Muscle of leg (tissue), 11 donors: ENCODE data around the gene APLN. TPM values are rescaled to one million over a fixed set of nuclear protein-coding genes. Genes with fewer than 3 reads are reported as not detected.

ENCODE experiments used
- DNase-seq: peaks from one replicate; pipeline ENCODE4 v3.0.0; 2013
- H3K27ac ChIP-seq: one replicate; pipeline ENCODE4 v1.5.1; 2013; ENCODE audit warnings: mild to moderate bottlenecking, low read length, control low read depth
- H3K27me3 ChIP-seq: one replicate; pipeline ENCODE4 v1.6.1; 2013; ENCODE audit warnings: low read length; ENCODE audit not compliant: control insufficient read depth, insufficient read depth
- H3K36me3 ChIP-seq: one replicate; pipeline ENCODE4 v1.6.1; 2013; ENCODE audit warnings: low read length; ENCODE audit not compliant: control insufficient read depth, insufficient read depth
- H3K4me1 ChIP-seq: one replicate; pipeline ENCODE4 v1.6.1; 2013; ENCODE audit warnings: low read length; ENCODE audit not compliant: control insufficient read depth, insufficient read depth
- H3K4me3 ChIP-seq: one replicate; pipeline ENCODE4 v1.5.1; 2013; ENCODE audit warnings: low read length, control low read depth
- H3K9me3 ChIP-seq: replicated peaks from 2 replicates; pipeline ENCODE4 v1.6.1; 2013; ENCODE audit warnings: low read depth, low read length; ENCODE audit not compliant: control insufficient read depth
- WGBS: methylation state at CpG from one replicate; pipeline ENCODE4 v1.1.5; 2013; ENCODE audit warnings: missing lambda C conversion rate; ENCODE audit not compliant: insufficient coverage; 5-methylcytosine and 5-hydroxymethylcytosine counted together
- polyA plus RNA-seq, 8 donors: library from polyadenylated mRNA; unstranded; fragments of 120-200 nt; gene quantifications; one replicate each; pipeline versions ENCODE4 v1.2.1 to v1.2.3, GENCODE V29; 2013; ENCODE audit warnings: inconsistent platforms in 1 of 8, low replicate concordance in 1 of 8; ENCODE audit not compliant: insufficient read length in 8 of 8, insufficient read depth in 1 of 8
- total RNA-seq: library from RNA; stranded (reverse); fragments of 120-200 nt; gene quantifications from one replicate; pipeline ENCODE4 v1.2.4, GENCODE V29; 2013

The APLN gene
- total and polyA plus RNA-seq, 9 donors: 5.7 to 29.3 (median 17.3) TPM

DNA sequence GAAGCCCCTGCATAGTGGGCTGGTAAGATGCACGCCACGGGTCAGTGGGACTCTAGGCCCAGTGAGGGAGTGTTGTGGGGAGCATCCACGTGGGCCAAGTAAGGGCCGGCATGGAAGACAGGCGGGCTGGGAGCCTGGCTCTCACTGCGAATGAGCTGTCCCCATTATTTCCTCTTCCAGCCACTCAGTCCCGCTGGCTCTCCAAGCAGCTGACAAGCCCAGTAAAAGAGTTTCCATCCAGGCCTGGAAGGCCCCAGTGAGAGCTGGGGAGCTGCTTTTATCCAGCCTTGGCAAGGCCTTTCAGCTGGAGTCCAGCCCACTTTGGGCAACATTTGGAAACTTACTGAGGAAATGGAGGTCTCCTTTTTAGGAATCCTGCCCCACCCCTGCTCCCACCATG lies 24.9 kb downstream of the APLN start:
- no peaks in the 10 kb centered on the region for H3K9me3 ChIP-seq
- peaks cover 15% of the 10 kb centered on the region for H3K4me1 ChIP-seq
- peaks cover 24% of the 10 kb centered on the region for H3K27me3 ChIP-seq
- peak; percentile 73 for DNase-seq
- WGBS: 64% methylated on average over 4 of the region's 7 CpGs
- no peaks in the 10 kb centered on the region for H3K36me3 ChIP-seq
- no peak overlapping the region for H3K4me3 ChIP-seq
- peak overlapping the region; percentile 51 for H3K27ac ChIP-seq

DNA sequence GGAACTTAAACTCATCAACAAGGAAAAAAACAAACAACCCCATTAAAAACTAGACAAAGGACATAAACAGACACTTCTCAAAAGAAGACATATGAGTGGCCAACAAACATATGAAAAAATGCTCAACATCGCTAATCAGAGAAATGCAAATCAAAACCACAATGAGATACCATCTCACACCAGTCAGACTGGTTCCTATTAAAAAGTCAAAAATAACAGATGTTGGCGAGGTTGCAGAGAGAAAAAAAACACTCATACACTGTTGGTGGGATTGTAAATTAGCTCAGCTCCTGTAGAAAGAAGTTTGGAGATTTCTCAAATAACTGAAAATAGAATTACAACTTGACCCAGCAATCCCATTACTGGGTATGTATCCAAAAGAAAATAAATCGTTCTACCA lies 28.7 kb downstream of the APLN start:
- Histone ChIP-seq H3K27me3 (peaks cover 17% of the 10 kb centered on the region), H3K36me3 (no peaks in the 10 kb centered on the region), H3K9me3 (no peaks in the 10 kb centered on the region), H3K4me3 (no peak overlapping the region), H3K4me1 (peaks cover 21% of the 10 kb centered on the region), H3K27ac (no peak overlapping the region)
- WGBS: no CpG with 5 or more reads among the region's 3 CpGs
- DNase-seq: no peak

DNA sequence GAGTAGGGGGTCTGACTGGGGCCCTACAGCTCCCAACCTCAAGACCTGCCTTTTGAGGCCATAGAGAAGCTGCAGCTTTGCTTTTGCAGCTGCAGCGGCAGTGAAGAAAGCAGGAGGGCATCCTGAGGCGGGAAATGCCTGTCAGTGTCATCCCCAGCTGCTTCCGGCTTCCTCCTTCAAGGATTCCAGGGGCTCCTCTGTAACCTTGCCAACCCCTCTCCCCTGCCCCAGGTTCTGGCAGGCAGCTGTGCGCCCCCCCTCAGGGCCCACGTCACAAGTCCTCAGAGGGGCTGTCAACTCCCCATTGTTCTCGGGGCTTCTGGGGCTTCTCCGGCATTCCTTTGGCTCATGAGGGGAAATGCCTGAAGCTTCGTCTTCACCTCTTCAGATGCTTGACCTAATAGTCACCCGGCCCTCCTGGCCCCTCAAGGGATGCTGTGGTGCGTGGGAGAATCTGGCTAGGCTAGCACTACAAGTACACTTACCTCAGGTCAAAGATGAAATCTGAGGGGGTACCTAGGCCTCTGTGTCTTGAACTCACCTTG lies 31.9 kb downstream of the APLN start:
- H3K4me3 ChIP-seq: no peak overlapping the region
- H3K27ac ChIP-seq: no peak overlapping the region
- H3K9me3 ChIP-seq: no peaks in the 10 kb centered on the region
- peaks cover 16% of the 10 kb centered on the region for H3K4me1 ChIP-seq
- H3K36me3 ChIP-seq: no peaks in the 10 kb centered on the region
- no peak for DNase-seq
- peaks cover 15% of the 10 kb centered on the region for H3K27me3 ChIP-seq
- WGBS: 46% methylated on average over 7 of the region's 10 CpGs

DNA sequence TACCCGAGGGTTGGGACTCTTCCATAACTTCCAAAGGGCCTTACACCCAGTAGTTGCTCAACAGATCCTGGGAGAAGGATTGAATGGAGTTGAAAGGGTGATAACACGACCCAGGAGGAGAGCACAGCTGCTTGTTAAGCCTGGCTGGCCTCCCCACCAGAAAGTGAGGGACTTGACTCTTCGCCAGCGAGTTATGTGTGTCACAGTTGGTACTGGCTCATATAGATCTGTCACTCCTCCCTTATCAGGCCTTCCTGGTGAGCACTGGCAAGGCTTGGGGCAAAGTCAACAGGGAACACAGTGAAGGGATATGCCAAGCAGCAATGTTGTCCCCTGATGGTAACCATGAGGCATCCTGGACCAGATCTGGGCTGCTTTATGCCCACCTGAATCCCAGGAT lies 35.8 kb downstream of the APLN start:
- Histone ChIP-seq H3K36me3 (no peaks in the 10 kb centered on the region), H3K27ac (peak overlapping the region; percentile 13), H3K9me3 (no peaks in the 10 kb centered on the region), H3K4me1 (peaks cover 30% of the 10 kb centered on the region), H3K27me3 (peaks cover 15% of the 10 kb centered on the region), H3K4me3 (no peak overlapping the region)
- peak; percentile 58 for DNase-seq
- WGBS: 70% methylated on average over 3 of the region's 4 CpGs

DNA sequence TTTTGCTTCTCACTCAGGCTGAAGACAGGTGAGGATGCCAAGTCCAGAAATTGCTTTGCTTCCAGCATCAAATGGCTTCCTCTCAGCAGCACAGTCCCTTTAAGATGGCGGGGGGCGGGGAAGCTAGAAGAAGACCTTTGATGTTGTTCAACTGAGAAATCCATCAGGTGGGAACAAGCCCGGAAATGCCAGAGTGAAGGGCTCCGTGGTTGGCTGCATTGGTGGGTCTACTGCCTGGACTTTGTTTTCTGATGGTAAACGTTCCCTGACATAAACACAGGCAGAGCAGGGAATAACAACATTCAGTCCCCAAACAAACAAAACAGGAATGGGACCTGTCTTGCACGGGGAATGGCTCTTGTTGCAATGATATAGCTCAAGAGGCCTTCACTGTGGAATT lies 37.3 kb downstream of the APLN start:
- peaks cover 9% of the 10 kb centered on the region for H3K27me3 ChIP-seq
- H3K4me3 ChIP-seq: no peak overlapping the region
- H3K9me3 ChIP-seq: no peaks in the 10 kb centered on the region
- peaks cover 22% of the 10 kb centered on the region for H3K4me1 ChIP-seq
- H3K36me3 ChIP-seq: no peaks in the 10 kb centered on the region
- 49% methylated on average over 5 of the region's 6 CpGs for WGBS
- DNase-seq: no peak
- H3K27ac ChIP-seq: no peak overlapping the region

DNA sequence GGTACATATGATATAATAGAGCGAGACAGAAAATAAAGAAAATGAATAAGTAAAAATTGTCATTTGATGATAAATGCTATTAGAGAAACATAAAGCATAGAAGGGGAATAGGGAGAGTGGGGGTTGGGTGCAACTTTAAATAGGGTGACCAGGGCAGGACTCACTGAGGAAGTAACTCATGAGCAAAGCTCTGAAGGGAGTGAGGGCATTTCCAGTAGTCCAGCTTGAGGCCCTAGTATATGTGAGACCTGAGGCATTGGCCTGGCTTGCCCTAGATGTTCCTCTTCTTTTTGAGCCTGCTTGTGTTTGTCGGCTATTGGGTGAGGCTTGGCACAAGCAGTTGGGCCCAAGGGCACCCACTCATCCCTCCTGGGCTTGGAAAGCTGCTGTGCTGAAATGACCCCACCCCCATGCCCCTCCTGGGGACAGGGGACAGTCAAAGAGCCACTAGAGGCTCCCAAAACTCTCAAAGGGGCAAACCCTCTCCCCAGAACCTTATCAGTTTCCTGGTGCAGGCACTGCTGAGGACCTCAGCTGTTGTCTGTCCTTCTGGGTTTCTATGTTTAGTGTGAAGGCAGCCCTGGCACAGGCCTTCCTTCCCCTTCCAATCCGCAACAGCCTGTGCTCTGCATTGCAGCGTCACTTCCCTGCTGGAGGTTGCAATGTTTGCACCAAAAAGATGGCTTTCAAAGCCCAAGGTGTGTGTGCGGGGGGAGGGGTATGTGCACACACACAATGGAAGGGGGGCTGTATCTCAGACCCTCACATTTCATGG lies 40.1 kb downstream of the APLN start:
- Histone ChIP-seq H3K4me3 (no peak overlapping the region), H3K9me3 (no peaks in the 10 kb centered on the region), H3K27me3 (peaks cover 14% of the 10 kb centered on the region), H3K27ac (peak overlapping the region; percentile 20), H3K36me3 (no peaks in the 10 kb centered on the region), H3K4me1 (peaks cover 21% of the 10 kb centered on the region)
- no peak for DNase-seq
- 86% methylated on average over 1 of the region's 5 CpGs for WGBS

DNA sequence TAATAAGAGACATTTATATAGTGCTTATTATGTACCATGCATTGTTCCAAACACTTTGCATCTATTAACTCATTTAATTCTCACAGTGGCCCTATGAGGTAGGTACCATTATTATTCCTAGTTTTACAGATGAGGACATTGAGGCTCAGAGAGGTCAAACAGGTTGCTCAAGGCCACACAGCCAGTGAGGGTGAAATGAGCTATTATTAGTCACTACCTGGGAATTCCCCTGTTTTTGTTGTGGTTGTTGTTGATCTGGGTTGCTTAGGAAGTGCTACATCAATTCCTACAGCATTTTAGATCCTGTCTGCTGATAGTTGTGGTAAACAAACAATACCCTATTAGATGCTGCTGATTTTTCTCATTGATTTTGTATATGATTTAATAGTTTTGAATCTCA lies 41.2 kb downstream of the APLN start:
- Histone ChIP-seq H3K27ac (no peak overlapping the region), H3K36me3 (no peaks in the 10 kb centered on the region), H3K4me3 (no peak overlapping the region), H3K27me3 (peaks cover 10% of the 10 kb centered on the region), H3K9me3 (no peaks in the 10 kb centered on the region), H3K4me1 (peaks cover 14% of the 10 kb centered on the region)
- DNase-seq: no peak

DNA sequence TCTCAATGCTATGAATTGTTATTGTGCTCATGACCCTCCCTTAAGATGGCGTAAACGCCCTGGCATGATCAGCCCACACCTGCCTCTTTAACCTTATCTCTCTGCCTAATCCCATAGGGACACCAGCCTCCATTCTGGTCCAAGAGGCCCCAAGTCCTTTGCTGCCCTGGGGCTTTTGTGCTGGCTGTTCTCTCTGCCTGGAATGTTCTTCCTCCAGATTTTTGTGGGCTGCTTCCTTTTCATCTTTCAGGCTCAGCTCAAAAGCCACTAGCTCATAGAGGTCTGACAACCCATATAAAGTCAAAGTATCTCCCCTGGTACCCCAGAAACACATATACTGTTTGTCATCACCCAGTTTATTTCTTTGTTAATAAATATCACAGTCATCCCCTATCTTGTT lies 42.4 kb downstream of the APLN start:
- WGBS: no CpG with 5 or more reads among the region's 2 CpGs
- H3K4me1 ChIP-seq: peaks cover 12% of the 10 kb centered on the region
- DNase-seq: no peak
- H3K27me3 ChIP-seq: peaks cover 10% of the 10 kb centered on the region
- no peaks in the 10 kb centered on the region for H3K36me3 ChIP-seq
- no peak overlapping the region for H3K4me3 ChIP-seq
- H3K27ac ChIP-seq: no peak overlapping the region
- H3K9me3 ChIP-seq: no peaks in the 10 kb centered on the region

DNA sequence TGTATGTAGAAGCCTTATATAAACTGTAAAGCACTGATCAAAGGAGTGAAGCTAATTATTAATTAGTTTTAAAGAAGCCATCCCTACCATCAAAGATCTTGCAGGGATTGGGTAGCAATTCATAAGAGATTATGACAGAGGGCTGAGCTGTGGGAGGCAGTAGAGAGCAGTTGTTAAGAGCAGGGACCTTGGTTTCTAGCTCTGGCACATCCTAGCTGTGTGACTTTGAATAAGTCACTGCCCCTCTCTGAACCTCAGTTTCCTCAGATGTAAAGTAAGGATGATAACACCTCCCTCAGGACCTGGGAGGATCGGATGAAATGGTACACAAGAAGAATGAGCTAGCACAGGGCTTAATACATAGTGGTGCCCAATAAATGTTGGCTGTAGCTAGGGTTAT lies 45.4 kb downstream of the APLN start:
- H3K4me3 ChIP-seq: no peak overlapping the region
- no peak for DNase-seq
- H3K36me3 ChIP-seq: no peaks in the 10 kb centered on the region
- H3K9me3 ChIP-seq: no peaks in the 10 kb centered on the region
- H3K4me1 ChIP-seq: peaks cover 6% of the 10 kb centered on the region
- peaks cover 21% of the 10 kb centered on the region for H3K27me3 ChIP-seq
- no CpG with 5 or more reads among the region's 1 CpG for WGBS
- H3K27ac ChIP-seq: no peak overlapping the region

DNA sequence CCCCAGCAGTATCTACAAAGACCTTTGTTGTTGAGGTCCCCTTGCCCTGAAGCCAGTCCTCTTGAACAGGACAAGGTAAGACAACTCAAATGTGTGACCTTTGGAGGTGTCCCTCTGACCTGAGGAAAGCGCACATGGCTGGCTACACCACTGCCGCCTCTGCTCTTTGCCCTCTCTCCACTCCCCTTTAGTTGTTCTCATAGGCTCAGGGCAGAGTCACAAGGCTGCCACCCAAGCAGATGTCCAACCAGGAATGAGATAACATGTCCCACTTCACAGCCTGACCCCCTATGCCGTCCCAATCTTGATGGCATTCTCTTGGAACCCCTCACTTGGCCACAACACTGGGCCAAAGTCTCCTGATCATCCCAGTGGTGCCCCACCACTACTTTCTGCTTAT lies 46.3 kb downstream of the APLN start:
- WGBS: 95% methylated on average over 2 of the region's 3 CpGs
- Histone ChIP-seq H3K36me3 (no peaks in the 10 kb centered on the region), H3K9me3 (no peaks in the 10 kb centered on the region), H3K27ac (no peak overlapping the region), H3K4me1 (peaks cover 10% of the 10 kb centered on the region), H3K27me3 (peaks cover 24% of the 10 kb centered on the region), H3K4me3 (no peak overlapping the region)
- no peak for DNase-seq
